OCI-LY7 (cell line): ENCODE data around the gene JAK3.

Experiments
- EZH2phosphoT487 ChIP-seq: fragments of 200-600 bp; sonication (generic); IDR thresholded peaks from 2 replicates; pipeline ENCODE4 v1.6.1; 2018; ENCODE audit warnings: low read depth, borderline replicate concordance, mild to moderate bottlenecking, mixed run types, antibody characterized with exemption, low read length, moderate library complexity, mixed read lengths
- TF ChIP-seq, protein P1 (sequence below): fragments of 200-600 bp; sonication (generic); conservative IDR thresholded peaks from 2 replicates; pipeline ENCODE4 v1.5.1; 2014; ENCODE audit warnings: mild to moderate bottlenecking, antibody characterized with exemption, low read length, moderate library complexity, mixed read lengths

DNA sequence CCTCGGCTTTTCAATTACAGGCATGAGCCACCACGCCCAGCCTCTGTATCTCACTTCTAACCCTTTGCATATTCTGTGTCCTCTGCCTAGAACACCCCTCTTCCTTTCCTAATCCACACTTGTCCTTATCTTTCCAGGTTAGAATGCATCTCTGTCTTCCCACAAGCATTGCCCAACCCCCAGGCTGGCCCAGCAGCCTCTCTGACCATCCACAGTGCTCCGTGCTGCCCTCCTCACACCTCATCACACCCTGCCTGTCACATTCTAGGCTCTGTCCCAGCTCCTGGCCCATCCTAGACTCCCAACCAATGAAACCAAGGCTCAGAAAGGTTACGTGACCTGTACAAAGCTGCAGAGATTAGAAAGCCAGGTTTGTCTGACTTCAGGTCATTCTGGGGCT lies 11.3 kb downstream of the JAK3 start:
- TF ChIP-seq, protein P1, sequence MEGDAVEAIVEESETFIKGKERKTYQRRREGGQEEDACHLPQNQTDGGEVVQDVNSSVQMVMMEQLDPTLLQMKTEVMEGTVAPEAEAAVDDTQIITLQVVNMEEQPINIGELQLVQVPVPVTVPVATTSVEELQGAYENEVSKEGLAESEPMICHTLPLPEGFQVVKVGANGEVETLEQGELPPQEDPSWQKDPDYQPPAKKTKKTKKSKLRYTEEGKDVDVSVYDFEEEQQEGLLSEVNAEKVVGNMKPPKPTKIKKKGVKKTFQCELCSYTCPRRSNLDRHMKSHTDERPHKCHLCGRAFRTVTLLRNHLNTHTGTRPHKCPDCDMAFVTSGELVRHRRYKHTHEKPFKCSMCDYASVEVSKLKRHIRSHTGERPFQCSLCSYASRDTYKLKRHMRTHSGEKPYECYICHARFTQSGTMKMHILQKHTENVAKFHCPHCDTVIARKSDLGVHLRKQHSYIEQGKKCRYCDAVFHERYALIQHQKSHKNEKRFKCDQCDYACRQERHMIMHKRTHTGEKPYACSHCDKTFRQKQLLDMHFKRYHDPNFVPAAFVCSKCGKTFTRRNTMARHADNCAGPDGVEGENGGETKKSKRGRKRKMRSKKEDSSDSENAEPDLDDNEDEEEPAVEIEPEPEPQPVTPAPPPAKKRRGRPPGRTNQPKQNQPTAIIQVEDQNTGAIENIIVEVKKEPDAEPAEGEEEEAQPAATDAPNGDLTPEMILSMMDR: no peak
- no peak for TF ChIP-seq EZH2phosphoT487
